ENCODE data around the gene FAT3.

FAT3 gene

DNA sequence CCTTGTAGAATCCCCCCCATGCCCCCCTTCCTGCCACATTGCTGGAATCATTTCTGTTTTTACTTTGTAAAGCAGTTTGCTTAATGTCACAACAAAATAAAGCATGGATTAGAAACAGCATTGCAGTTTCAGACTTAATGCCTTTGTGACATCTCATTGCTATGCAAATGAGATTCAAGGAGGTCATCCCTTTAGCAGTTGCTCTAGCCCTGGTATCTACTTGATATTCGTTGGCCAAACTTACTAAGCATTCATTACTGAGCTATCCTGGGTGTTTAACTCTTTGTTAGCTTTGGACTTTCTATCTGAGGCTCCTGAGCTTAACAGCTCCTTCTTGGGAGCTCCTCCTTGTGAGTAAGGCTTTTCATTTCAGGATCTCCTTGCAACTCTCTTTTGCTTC is 16.3 kb downstream of the FAT3 start:
- H3K36me3 ChIP-seq (ENCODE audit: low read depth) = no peaks in the 10 kb centered on the region
- H3K9me3 ChIP-seq (ENCODE audit: severe bottlenecking) = no peaks in the 10 kb centered on the region
- H3K27ac ChIP-seq (ENCODE audit: poor library complexity, severe bottlenecking) = no peak overlapping the region
- no peak for ATAC-seq (ENCODE audit: low read depth)
- no peaks in the 10 kb centered on the region for H3K4me1 ChIP-seq (ENCODE audit: insufficient read depth, poor library complexity, severe bottlenecking)
- DNase-seq (ENCODE audit: low spot score) = no peak
- no peaks in the 10 kb centered on the region for H3K27me3 ChIP-seq (ENCODE audit: insufficient read depth, poor library complexity, severe bottlenecking)
- no peak overlapping the region for H3K4me3 ChIP-seq (ENCODE audit: severe bottlenecking)
- TF ChIP-seq, protein P1, sequence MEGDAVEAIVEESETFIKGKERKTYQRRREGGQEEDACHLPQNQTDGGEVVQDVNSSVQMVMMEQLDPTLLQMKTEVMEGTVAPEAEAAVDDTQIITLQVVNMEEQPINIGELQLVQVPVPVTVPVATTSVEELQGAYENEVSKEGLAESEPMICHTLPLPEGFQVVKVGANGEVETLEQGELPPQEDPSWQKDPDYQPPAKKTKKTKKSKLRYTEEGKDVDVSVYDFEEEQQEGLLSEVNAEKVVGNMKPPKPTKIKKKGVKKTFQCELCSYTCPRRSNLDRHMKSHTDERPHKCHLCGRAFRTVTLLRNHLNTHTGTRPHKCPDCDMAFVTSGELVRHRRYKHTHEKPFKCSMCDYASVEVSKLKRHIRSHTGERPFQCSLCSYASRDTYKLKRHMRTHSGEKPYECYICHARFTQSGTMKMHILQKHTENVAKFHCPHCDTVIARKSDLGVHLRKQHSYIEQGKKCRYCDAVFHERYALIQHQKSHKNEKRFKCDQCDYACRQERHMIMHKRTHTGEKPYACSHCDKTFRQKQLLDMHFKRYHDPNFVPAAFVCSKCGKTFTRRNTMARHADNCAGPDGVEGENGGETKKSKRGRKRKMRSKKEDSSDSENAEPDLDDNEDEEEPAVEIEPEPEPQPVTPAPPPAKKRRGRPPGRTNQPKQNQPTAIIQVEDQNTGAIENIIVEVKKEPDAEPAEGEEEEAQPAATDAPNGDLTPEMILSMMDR (IDR thresholded peaks at IDR 0.05; ENCODE audit: poor library complexity, severe bottlenecking) = no peak

DNA sequence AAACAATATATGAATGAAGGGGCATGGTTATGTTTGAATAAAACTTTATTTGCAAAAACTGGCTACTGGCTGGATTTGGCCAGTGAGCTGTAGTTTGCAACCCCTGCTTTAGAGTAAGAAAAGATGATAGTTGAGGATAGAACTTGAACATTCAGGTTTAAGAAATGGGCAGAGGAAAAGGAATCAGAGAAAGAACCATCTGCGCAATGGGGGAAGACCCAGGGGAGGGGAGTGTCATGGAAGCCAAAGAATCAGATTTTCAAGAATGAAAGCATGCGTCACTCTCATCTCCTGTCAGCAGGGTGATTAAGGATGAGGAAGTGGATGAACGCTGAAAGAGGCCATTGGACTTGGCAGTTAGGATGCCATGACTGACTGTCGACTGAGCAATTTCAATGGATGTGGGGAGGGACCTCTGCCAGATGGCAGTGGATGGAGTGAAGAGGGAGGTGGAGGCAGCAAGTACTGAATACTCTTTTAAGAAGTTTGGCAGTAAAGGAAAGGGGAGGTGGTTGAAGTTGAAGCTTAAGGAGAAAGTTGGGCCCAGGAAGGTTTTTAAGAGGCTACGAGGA is 21.2 kb downstream of the FAT3 start:
- no peak for ATAC-seq (ENCODE audit: low read depth)
- H3K4me3 ChIP-seq (ENCODE audit: severe bottlenecking) = no peak overlapping the region
- no peaks in the 10 kb centered on the region for H3K9me3 ChIP-seq (ENCODE audit: severe bottlenecking)
- DNase-seq (ENCODE audit: low spot score) = no peak
- no peaks in the 10 kb centered on the region for H3K27me3 ChIP-seq (ENCODE audit: insufficient read depth, poor library complexity, severe bottlenecking)
- no peak overlapping the region for H3K27ac ChIP-seq (ENCODE audit: poor library complexity, severe bottlenecking)
- no peaks in the 10 kb centered on the region for H3K4me1 ChIP-seq (ENCODE audit: insufficient read depth, poor library complexity, severe bottlenecking)
- H3K36me3 ChIP-seq (ENCODE audit: low read depth) = no peaks in the 10 kb centered on the region
- TF ChIP-seq, protein P1 (IDR thresholded peaks at IDR 0.05; ENCODE audit: poor library complexity, severe bottlenecking) = no peak

DNA sequence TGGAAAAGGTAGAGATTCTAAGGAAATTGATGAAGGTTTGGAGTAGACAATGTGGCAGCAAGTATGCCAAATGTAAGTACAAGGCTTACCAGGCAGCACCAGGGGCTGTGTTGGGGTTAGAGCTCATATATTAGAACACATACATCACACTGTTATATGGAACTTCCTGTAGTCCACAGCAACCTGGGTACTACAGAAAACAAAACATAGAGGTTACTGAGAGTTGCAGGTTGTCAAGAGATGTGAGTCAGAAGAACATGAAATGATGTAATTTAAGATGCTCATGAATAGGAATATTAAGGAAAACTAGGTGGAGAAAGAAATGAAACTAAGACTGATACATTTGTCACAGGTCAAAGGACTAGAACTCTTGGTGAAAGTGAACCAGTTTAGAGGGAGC is 22.0 kb downstream of the FAT3 start:
- TF ChIP-seq, protein P1 (IDR thresholded peaks at IDR 0.05; ENCODE audit: poor library complexity, severe bottlenecking) = no peak
- H3K27me3 ChIP-seq (ENCODE audit: insufficient read depth, poor library complexity, severe bottlenecking) = no peaks in the 10 kb centered on the region
- ATAC-seq (ENCODE audit: low read depth) = peak; percentile 61; the same call in 2 of the 3 replicates
- no peaks in the 10 kb centered on the region for H3K9me3 ChIP-seq (ENCODE audit: severe bottlenecking)
- no peak overlapping the region for H3K4me3 ChIP-seq (ENCODE audit: severe bottlenecking)
- H3K36me3 ChIP-seq (ENCODE audit: low read depth) = no peaks in the 10 kb centered on the region
- H3K27ac ChIP-seq (ENCODE audit: poor library complexity, severe bottlenecking) = no peak overlapping the region
- no peaks in the 10 kb centered on the region for H3K4me1 ChIP-seq (ENCODE audit: insufficient read depth, poor library complexity, severe bottlenecking)
- DNase-seq (ENCODE audit: low spot score) = no peak

DNA sequence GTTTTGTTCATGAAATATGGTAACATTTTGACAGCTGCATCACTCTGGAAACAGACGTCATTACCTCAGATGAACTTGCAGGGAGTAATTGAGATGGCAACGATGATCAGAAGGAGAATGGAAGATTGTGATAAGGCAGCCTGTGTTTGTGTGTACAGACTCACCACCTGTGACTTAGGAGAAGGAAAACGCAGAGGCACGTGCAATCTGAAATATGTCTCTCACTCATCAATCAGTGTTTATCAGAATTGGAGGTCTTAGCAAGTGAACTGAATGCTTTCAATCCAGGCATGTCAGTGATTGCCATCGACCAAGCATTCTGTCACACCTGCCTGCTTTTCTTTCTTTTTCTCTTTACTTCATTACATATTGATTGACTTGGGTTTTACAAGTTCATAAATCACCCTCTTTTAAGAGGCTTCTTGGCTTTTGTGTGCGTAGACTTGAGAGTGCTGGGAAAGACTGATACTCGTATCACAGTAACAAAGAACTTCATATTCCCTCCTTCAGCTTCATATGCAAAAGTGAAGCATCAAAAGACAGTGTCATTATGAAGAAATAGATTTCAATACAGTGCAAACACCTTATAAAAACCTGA is 24.6 kb downstream of the FAT3 start:
- H3K27me3 ChIP-seq (ENCODE audit: insufficient read depth, poor library complexity, severe bottlenecking) = no peaks in the 10 kb centered on the region
- no peak for ATAC-seq (ENCODE audit: low read depth)
- no peak overlapping the region for H3K27ac ChIP-seq (ENCODE audit: poor library complexity, severe bottlenecking)
- no peak overlapping the region for H3K4me3 ChIP-seq (ENCODE audit: severe bottlenecking)
- TF ChIP-seq, protein P1 (IDR thresholded peaks at IDR 0.05; ENCODE audit: poor library complexity, severe bottlenecking) = no peak
- DNase-seq (ENCODE audit: low spot score) = no peak
- no peaks in the 10 kb centered on the region for H3K36me3 ChIP-seq (ENCODE audit: low read depth)
- no peaks in the 10 kb centered on the region for H3K4me1 ChIP-seq (ENCODE audit: insufficient read depth, poor library complexity, severe bottlenecking)
- no peaks in the 10 kb centered on the region for H3K9me3 ChIP-seq (ENCODE audit: severe bottlenecking)

DNA sequence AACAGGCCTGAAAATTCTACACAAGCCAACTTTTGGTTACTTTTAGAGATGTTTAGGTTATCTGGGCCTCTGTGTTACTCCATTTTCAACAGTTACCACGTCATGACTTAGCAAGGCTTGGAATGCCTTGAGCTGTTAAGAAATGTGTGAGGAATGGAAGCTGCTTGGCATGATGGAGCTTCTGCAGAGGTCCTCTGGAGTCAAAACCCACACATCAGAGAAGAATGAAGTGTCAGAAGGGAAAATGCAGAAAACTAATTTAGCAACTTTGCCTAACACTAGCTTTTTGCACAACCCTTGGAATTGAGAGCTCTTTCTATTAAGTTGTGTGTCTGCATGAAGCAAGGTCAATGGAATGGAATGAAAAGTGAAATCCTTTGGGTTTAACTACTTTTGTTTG is 27.4 kb downstream of the FAT3 start:
- Histone ChIP-seq H3K4me3 (ENCODE audit: severe bottlenecking) (no peak overlapping the region), H3K27ac (ENCODE audit: poor library complexity, severe bottlenecking) (no peak overlapping the region), H3K9me3 (ENCODE audit: severe bottlenecking) (no peaks in the 10 kb centered on the region), H3K36me3 (ENCODE audit: low read depth) (no peaks in the 10 kb centered on the region), H3K4me1 (ENCODE audit: insufficient read depth, poor library complexity, severe bottlenecking) (no peaks in the 10 kb centered on the region), H3K27me3 (ENCODE audit: insufficient read depth, poor library complexity, severe bottlenecking) (no peaks in the 10 kb centered on the region)
- DNase-seq (ENCODE audit: low spot score) = no peak
- no peak for ATAC-seq (ENCODE audit: low read depth)
- TF ChIP-seq, protein P1 (IDR thresholded peaks at IDR 0.05; ENCODE audit: poor library complexity, severe bottlenecking) = no peak
